NOMO-1 treated with dmso at 0.1 percent for 144 hours (cell line): ENCODE measurements around the gene SHISA6.

Experiments
- DNase-seq: peaks from one replicate; lab custom pipeline; 2025; ENCODE audit not compliant: unreplicated experiment; lab: John Stamatoyannopoulos, UW

SHISA6 gene

GRCh38 chr17:11511696-11512095 lies 270.7 kb downstream of the SHISA6 start:
- DNase-seq, result no peak

GRCh38 chr17:11514565-11514964 lies 273.6 kb downstream of the SHISA6 start:
- no peak for DNase-seq

GRCh38 chr17:11514981-11515680 lies 274.1 kb downstream of the SHISA6 start:
- DNase-seq, result no peak

GRCh38 chr17:11515901-11516300 lies 274.9 kb downstream of the SHISA6 start:
- no peak for DNase-seq

GRCh38 chr17:11535231-11535630 lies 294.2 kb downstream of the SHISA6 start:
- no peak for DNase-seq

GRCh38 chr17:11538366-11538765 lies 297.4 kb downstream of the SHISA6 start:
- no peak for DNase-seq

GRCh38 chr17:11539637-11540036 lies 298.6 kb downstream of the SHISA6 start:
- no peak for DNase-seq

GRCh38 chr17:11545002-11545401 lies 304.0 kb downstream of the SHISA6 start:
- no peak for DNase-seq

- DNase-seq, result no peak
Measured at GRCh38 chr17:11545696-11546095, 304.7 kb downstream of the SHISA6 start.

GRCh38 chr17:11547853-11548252 lies 306.8 kb downstream of the SHISA6 start:
- DNase-seq, result no peak

GRCh38 chr17:11548398-11548797 lies 307.4 kb downstream of the SHISA6 start:
- DNase-seq, result no peak

- no peak for DNase-seq
Measured at GRCh38 chr17:11550431-11550830, 309.4 kb downstream of the SHISA6 start.

GRCh38 chr17:11551442-11551841 lies 310.4 kb downstream of the SHISA6 start:
- no peak for DNase-seq

- DNase-seq, result no peak
Measured at GRCh38 chr17:11553135-11553534, 312.1 kb downstream of the SHISA6 start.

- DNase-seq, result no peak
Measured at GRCh38 chr17:11554042-11554441, 313.0 kb downstream of the SHISA6 start.

GRCh38 chr17:11554542-11554941 lies 313.5 kb downstream of the SHISA6 start:
- no peak for DNase-seq

- no peak for DNase-seq
Measured at GRCh38 chr17:11555530-11555929, 314.5 kb downstream of the SHISA6 start.

GRCh38 chr17:11557727-11558452 lies 316.9 kb downstream of the SHISA6 start:
- no peak for DNase-seq

GRCh38 chr17:11558681-11559234 lies 317.7 kb downstream of the SHISA6 start:
- DNase-seq, result no peak

- DNase-seq, result no peak
Measured at GRCh38 chr17:11559601-11560000, 318.6 kb downstream of the SHISA6 start.

GRCh38 chr17:11561281-11561680 lies 320.3 kb downstream of the SHISA6 start:
- DNase-seq, result no peak

GRCh38 chr17:11561702-11562101 lies 320.7 kb downstream of the SHISA6 start:
- DNase-seq, result no peak
